ENCODE data around the gene TPBGL. TPM values are rescaled to one million over a fixed set of nuclear protein-coding genes. Genes with fewer than 3 reads are reported as not detected.

The TPBGL gene
- total and polyA plus RNA-seq, 4 donors = 0.11 to 0.58 (median 0.33) TPM

GRCh38 chr11:75268626-75269366 lies 28.2 kb downstream of the TPBGL start:
- Histone ChIP-seq H3K4me3 (no peak overlapping the region), H3K36me3 (ENCODE audit: control insufficient read depth in 4 of 4, insufficient read depth in 4 of 4, low read length in 4 of 4) (peaks cover 3 to 64% (median 26%) of the 10 kb centered on the region in 4 donors), H3K27me3 (ENCODE audit: control insufficient read depth in 3 of 3, insufficient read depth in 3 of 3, low read length in 2 of 3) (no peaks in the 10 kb centered on the region), H3K4me1 (ENCODE audit: control insufficient read depth in 5 of 5, insufficient read depth in 5 of 5, low read length in 5 of 5) (no peaks in the 10 kb centered on the region), H3K9ac (ENCODE audit: insufficient read depth in 1 of 2, low read length in 2 of 2) (no peak overlapping the region), H3K27ac (ENCODE audit: low read depth in 1 of 2, low read length in 1 of 2) (no peak overlapping the region), H3K9me3 (ENCODE audit: control insufficient read depth in 4 of 4, insufficient read depth in 3 of 4, low read length in 3 of 4) (no peaks in the 10 kb centered on the region)
- 93 to 96% methylated on average over 25 of the region's 25 CpGs for WGBS, 2 donors
- ATAC-seq (ENCODE audit: insufficient read depth, low FRiP score) (no peak), DNase-seq (peak in 1 of 3 donors; percentile 12)
- TF ChIP-seq, protein P1, sequence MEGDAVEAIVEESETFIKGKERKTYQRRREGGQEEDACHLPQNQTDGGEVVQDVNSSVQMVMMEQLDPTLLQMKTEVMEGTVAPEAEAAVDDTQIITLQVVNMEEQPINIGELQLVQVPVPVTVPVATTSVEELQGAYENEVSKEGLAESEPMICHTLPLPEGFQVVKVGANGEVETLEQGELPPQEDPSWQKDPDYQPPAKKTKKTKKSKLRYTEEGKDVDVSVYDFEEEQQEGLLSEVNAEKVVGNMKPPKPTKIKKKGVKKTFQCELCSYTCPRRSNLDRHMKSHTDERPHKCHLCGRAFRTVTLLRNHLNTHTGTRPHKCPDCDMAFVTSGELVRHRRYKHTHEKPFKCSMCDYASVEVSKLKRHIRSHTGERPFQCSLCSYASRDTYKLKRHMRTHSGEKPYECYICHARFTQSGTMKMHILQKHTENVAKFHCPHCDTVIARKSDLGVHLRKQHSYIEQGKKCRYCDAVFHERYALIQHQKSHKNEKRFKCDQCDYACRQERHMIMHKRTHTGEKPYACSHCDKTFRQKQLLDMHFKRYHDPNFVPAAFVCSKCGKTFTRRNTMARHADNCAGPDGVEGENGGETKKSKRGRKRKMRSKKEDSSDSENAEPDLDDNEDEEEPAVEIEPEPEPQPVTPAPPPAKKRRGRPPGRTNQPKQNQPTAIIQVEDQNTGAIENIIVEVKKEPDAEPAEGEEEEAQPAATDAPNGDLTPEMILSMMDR (IDR thresholded peaks at IDR 0.05; ENCODE audit: control extremely low read depth, extremely low read depth) = no peak

- no peak overlapping the region for H3K4me3 ChIP-seq
- no peak overlapping the region for H3K27ac ChIP-seq (ENCODE audit: low read depth in 1 of 2, low read length in 1 of 2)
- ATAC-seq (ENCODE audit: insufficient read depth, low FRiP score) (no peak), DNase-seq (no peak)
- H3K9me3 ChIP-seq (ENCODE audit: control insufficient read depth in 4 of 4, insufficient read depth in 3 of 4, low read length in 3 of 4) = no peaks in the 10 kb centered on the region
- H3K4me1 ChIP-seq (ENCODE audit: control insufficient read depth in 5 of 5, insufficient read depth in 5 of 5, low read length in 5 of 5) = no peaks in the 10 kb centered on the region
- H3K27me3 ChIP-seq (ENCODE audit: control insufficient read depth in 3 of 3, insufficient read depth in 3 of 3, low read length in 2 of 3) = no peaks in the 10 kb centered on the region
- TF ChIP-seq, protein P1 (IDR thresholded peaks at IDR 0.05; ENCODE audit: control extremely low read depth, extremely low read depth) = no peak
- 94 to 96% methylated on average over 4 of the region's 4 CpGs for WGBS, 2 donors
- H3K9ac ChIP-seq (ENCODE audit: insufficient read depth in 1 of 2, low read length in 2 of 2) = no peak overlapping the region
- peaks cover 3 to 68% (median 31%) of the 10 kb centered on the region in 4 donors for H3K36me3 ChIP-seq (ENCODE audit: control insufficient read depth in 4 of 4, insufficient read depth in 4 of 4, low read length in 4 of 4)
Observed at GRCh38 chr11:75269367-75269660, 28.7 kb downstream of the TPBGL start.

- no peak for DNase-seq
Observed at GRCh38 chr11:75269896-75270295, 29.3 kb downstream of the TPBGL start.

More at GRCh38 chr11:75269896-75270295, 29.3 kb downstream of the TPBGL start:
- ATAC-seq (ENCODE audit: insufficient read depth, low FRiP score) = no peak
- Histone ChIP-seq H3K4me1 (ENCODE audit: control insufficient read depth in 5 of 5, insufficient read depth in 5 of 5, low read length in 5 of 5) (no peaks in the 10 kb centered on the region), H3K27me3 (ENCODE audit: control insufficient read depth in 3 of 3, insufficient read depth in 3 of 3, low read length in 2 of 3) (no peaks in the 10 kb centered on the region), H3K36me3 (ENCODE audit: control insufficient read depth in 4 of 4, insufficient read depth in 4 of 4, low read length in 4 of 4) (peaks cover 3 to 68% (median 31%) of the 10 kb centered on the region in 4 donors), H3K4me3 (no peak overlapping the region), H3K9ac (ENCODE audit: insufficient read depth in 1 of 2, low read length in 2 of 2) (no peak overlapping the region), H3K9me3 (ENCODE audit: control insufficient read depth in 4 of 4, insufficient read depth in 3 of 4, low read length in 3 of 4) (no peaks in the 10 kb centered on the region), H3K27ac (ENCODE audit: low read depth in 1 of 2, low read length in 1 of 2) (no peak overlapping the region)
- 95 to 97% methylated on average over 9 of the region's 9 CpGs for WGBS, 2 donors
- TF ChIP-seq, protein P1 (IDR thresholded peaks at IDR 0.05; ENCODE audit: control extremely low read depth, extremely low read depth) = no peak

Data from lung (tissue), 12 donors.